GM21515 (cell line): ENCODE results near the gene GUCA1A.
"Not testable (repeated sequence)": the region's sequence is repeated elsewhere in the genome, so short reads cannot be mapped to it uniquely, and the experiment has no call there.

Experiments used
- ATAC-seq: cut with Tn5 transposase; IDR thresholded peaks from one replicate; pipeline ENCODE4 v1.9.1; 2021; ENCODE audit not compliant: unreplicated experiment

The GUCA1A gene

DNA sequence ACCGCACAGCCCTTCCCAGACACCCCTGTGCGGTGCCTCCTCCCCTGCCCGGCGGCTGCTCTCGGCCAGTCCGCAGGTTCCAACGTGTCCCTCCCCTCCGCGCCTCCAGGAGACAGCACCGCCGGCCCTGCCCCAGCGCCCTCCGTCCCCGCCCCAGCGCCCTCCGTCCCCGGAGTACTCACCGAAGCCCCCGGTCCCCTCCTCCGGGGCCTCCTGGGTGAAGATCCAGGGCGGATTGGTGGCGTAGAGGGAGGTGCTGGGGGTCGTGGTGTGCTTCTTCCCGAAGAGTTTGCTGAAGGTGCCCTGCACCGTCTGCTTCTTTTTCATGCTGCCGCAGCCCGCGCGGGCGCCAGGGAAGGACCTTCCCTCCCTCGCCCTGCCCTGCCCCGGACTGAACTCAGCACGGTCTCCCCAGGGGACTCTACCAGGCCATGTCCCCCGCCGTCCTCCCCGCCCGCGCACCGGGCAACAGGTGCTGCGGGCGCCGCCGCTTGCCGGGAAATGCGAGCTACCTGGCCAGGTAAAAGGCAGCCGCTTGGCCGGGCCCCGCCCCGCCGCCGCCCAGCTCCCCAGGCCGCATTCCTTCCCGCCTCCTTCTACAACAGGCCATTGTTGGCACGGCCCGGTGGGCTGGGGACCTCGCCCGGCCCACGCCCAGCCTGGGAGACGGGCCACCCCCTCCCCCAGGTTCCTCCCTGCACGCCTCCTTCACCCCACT is 30.9 kb upstream of the GUCA1A start, which contains the start of gene C6orf132:
Gene C6orf132, minus strand, starts transcription at position 503 of the 718 bp plus-strand sequence. Its CDS starts 176 bp downstream, at position 327.
- no peak for ATAC-seq

DNA sequence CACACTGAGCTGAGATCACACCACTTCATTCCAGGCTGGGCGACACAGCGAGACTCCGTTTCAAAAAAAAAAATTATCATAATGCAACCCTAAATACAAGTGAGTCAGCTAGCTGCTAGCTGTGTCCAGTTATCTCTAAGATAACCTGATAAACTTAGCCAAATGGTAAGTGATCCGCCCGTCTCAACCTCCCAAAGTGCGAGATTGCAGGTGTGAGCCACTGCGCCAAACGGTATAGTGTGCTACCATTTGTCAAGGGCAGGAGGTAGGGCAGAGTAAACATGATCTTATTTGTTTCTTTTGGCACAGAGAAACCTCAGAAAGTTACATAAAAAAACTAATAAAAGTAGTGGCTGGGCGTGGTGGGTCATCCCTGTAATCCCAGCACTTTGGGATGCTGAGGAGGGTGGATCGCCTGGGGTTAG is 26.0 kb upstream of the GUCA1A start:
- ATAC-seq = no peak

DNA sequence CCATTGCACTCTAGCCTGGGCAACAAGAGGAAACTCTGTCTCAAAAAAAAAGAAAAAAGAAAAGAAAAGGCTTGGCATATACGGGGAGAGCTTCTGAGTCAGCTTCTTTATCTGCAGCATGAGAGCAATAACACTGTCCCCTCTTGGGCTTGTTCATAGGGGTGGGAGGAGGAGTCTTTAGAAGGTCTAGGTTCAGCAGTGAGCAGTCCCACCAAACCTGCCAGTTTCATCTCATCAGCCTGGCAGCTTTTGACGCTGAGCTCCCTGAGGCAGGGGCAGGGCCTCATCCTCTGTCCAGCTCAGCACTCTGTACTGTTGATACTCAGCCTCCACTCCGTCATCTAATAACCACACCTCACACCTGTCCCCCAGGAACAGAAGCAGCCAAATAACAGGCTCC is 25.1 kb upstream of the GUCA1A start:
- ATAC-seq = no peak

DNA sequence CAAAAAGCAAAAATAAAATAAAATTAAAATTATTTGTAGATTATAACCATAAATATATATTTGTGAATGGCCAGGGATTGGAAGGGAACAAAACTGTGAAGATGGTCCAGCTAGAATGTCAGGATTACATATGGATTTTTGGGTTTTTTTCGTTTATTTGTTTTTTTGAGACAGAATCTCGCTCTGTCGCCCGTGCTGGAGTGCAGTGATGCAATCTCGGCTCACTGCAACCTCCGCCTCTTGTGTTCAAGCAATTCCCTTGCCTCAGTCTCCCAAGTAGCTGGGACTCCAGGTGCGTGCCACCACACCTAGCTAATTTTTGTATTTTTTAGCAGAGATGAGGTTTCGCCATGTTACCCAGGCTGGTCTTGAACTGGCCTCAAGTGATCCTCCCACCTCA is 22.9 kb upstream of the GUCA1A start:
- ATAC-seq = no peak

DNA sequence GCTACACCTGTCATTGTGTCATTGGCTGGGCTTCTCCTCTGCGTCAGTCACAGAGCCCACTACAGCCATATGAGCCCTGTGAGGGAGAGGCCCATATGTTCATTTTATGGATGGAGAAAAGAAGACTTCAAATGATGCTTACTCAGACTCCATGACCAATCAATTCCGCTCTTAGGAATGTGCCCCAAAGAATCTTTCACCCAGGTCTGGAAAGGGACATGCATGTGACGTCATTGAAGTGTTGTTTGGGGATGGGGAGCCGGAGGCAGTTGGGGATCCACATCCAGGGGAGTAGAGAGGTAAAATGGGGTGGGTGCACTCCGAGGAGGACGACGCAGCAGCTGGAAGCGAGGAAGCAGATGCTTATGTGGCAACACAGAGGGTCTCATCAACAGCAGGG is 21.1 kb upstream of the GUCA1A start:
- ATAC-seq = no peak

DNA sequence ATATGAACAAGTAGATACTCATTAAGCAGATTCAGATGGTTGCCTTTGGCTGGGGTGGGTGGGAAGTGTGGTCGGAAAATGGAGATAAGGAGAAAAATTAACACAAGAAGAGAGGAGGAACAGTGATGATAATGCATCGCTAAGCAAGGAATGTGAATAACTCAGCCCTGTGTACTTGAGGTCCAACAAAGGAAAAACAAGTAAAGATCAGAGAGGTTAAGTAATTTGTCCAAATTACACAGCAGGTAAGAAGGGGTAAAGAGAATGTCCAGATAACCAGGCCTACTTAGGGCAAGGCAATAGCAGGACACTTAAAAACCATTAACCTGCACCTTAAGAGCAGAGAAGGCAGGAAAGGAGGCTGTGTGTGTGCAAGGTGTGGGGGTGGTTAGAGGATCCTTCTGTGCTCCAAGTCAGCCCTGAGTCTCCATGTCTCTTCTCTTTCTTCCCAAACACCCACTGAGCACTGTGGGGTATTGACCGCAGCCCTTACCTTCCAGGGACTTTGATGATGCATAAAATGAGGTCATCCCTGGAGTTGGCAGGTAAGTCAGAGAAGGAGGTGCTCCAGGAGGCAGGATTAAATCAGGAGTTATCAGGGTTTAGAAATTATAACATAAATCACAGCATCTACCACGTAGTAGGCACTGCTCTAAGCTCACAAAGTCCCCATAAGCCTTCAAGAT is 20.5 kb upstream of the GUCA1A start:
- ATAC-seq = not testable (repeated sequence)

DNA sequence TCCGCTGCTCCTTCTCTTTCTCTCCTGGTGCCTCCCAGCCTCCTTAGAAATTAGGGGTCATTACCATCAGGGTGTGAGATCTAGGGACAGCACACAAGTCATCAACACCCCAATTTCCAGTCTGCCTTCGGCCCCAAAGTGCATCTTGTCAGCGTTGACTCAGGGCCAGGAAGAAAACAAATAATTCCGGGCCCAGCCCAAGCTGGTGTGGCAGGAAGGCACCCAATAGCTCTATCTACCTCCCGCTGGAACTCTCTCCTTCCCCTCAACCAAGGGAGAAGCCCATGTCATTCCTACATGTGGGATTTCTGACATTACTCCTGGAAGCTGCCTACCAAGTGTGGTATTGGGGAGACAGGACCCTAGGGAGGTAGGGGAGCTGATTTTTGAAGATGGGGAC is 19.2 kb upstream of the GUCA1A start:
- ATAC-seq = no peak

DNA sequence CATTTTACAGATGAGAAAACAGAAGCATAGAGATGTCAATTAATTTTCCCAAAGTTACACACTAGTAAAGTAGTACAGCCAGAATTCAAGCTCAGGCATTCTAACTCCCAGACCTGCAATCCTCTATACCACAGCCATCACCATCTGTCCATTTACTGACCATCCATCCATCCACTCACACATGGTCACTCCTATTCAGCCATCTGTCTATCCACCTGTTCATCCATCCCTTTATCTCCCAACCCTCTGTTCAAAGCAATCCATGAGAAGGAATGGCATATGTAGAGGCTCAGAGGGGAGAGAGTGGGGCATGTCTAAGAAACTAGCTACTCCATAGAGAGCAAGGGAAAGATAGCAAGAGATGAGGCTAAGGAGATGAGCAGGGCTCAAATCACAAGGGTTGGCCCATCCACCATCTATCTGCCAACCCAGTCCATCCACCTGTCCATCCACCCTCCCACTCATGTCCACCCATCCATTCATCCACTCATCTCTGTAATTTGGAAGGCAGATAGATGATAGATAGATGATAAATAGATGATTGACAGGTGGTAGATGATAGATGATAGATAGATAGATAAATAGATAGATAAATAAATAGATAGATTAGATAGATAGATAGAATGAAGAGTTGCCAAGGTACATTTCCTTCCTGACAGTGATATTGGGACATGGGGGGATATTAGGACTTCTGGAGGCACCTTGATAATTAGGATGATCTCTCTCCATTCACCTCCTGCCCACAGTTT is 18.5 kb upstream of the GUCA1A start:
- ATAC-seq = no peak

DNA sequence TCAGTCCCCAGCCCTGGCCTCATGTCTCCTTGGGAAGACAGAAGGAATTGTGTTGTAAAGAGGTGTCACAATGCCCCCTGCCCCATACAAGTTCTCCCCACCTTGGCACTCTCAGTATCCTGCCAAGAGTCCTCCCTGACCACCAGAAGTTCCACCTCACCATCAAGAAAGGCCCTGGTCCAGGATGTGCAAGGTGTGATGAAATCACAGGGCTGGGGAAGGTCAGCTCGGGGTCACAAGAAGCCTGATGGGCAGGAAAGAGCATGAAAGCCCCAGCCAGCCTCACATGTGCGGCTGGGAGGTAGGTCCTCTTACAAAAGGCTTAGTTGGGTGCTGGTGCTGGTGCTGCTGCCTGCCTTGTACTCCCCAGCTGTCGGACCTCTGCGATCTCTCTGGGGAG is 17.9 kb upstream of the GUCA1A start:
- ATAC-seq = no peak

DNA sequence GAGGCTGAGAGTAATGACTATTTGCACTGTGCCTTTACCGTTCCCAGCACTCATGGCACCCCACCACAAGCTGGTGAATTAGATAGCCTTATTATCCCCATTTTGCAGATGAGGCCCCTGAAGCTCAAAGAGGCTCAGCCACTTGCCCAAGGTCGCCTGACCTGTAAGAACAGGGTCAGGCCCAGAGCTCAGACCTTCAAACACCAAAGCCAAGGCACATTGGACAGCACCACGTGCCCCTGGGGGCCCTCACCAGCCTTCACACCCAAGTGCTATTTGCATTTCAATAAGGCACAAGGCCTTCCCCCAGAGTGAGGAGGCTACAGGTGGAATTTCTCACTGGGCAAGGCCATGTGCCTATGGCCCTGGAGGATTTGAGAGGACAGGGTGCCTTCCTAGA is 16.5 kb upstream of the GUCA1A start:
- no peak for ATAC-seq

DNA sequence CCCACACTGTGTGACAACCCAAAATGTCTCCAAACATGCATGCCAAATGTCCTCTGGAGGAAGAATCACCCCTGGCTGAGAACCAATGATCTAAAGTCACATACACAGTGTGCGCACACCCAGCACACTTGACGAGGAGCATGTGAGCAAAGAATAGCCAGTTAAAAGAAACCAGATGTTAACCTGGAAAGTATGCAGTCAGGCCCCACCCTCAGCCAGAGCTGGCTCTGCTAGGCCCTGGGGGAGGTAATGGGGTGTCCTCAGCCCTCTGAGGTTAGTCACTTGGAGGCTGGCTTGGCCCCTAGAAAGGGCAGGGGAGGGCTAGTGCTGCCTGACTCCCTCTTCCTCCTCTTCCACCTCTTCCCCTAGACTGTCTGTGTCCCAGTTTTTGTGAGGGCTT is 15.2 kb upstream of the GUCA1A start:
- ATAC-seq = no peak

DNA sequence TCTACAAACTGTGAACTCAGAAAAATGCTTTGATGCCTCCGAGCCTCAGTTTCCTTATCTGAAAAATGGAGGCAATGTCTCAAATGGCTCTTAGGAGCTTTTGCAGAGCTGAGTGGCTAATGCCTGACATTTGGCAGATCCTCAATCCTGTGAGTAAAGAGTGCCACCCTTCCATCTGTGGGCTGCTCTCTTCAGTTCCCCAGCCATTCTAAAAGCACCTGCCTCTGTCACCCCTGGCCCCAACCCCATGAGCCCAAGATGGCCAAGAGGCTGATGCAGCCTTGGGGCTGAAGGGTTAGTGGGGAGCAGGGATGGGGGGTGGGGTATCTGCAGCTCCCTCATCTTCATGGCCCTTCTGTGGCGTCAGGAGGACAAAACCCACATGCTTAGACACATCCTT is 14.5 kb upstream of the GUCA1A start:
- ATAC-seq = no peak

DNA sequence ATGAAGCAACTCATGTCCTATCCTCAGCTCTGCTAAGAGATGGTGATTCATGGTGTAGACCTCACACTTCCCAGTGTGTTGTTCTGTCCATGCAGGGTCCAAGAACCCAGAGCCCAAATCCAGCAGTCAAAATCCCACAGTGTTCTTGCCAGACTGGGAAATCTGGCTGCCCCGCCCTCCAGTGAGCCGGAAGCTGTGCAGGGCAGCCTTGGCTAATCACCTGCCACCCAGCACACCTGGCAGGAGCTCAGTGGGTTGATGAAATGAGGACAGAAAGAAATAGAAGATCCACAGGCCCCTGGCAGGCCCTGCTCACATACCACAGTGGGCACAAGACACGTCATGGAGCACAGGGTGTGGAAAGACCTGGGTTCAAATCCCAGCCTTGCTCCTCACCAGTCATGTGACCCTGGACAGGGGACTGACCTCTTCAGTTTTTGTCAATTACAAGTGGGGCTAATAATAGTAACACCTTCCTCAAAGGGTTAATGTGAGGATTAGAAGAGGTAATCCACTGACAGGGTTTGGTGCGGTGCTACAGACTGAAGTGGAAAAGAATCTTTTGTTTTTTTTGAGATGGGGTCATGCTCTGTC is 13.6 kb upstream of the GUCA1A start:
- no peak for ATAC-seq

DNA sequence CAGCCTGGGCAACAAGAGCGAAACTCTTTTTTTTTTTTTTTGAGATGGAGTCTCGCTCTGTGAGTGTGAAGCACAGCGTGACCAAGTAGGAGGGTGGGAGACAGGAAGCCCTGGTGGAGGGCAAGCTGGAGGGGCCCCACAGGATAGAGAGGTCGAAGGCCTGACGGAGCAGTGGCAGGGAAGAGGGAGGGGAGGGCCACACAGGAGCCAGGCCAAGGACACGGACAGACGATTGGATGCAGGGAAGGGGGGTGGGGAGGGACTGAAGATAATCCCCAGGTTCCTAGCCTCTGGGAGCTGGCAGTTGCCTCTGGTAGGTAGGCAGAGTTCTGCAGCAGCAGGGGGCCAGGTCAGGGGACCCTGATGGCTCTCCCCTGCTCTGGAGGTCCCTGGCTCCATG is 10.8 kb upstream of the GUCA1A start:
- ATAC-seq = no peak

DNA sequence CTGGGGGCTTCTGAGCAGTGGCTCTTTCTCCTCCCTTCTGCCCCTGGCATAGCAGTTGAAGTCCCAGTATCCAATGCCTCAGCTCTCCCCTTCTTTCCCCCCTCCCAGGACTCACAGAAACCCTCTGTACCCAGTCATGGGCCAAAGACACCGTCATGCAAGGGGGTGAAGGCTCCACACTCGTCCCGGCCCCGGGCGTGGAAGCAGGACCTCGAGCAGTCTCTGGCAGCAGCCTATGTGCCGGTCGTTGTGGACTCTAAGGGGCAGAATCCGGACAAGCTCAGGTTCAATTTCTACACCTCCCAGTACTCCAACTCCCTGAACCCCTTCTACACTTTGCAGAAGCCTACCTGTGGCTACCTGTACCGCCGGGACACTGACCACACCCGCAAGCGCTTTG is 10.4 kb upstream of the GUCA1A start:
- no peak for ATAC-seq

DNA sequence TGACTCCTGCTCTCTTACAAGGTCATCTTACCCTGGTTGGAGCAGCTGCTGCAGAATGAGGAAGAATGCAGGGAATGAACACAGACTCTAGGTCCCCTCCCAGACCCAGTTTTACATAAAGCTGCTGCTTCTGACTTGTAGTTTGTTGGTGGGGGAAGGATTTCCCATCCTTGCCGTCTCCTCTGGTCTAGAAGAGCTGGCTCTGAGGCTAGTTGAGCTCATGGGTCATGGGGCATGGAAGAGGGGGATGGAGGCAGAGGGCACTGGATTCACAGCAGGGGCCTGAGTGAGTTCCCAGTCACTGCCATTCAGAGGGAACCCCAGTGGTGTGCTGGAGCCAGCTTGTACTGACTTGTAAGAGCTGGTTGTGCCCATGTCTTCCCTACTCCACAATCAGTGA is 9.2 kb upstream of the GUCA1A start:
- ATAC-seq = no peak

DNA sequence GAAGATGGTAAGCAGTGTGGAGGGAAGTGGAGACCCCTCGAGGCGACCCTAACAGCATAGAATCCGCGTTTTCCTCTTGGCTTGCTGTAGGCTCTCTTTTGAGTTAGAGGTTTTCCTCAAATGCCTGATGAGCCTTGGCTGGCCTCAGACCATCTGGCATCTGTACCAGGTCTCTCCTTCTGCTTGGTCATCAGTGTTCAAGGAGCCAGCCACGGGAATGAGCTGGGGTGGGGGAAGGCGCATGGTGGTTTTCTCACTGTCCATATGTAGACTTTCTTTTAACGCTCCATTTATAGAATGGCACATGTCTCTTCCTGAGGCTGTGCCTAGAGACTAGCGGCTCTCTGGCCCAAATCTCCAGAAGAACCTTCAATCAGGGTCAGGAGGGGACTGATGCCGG is 8.1 kb upstream of the GUCA1A start:
- ATAC-seq = no peak

DNA sequence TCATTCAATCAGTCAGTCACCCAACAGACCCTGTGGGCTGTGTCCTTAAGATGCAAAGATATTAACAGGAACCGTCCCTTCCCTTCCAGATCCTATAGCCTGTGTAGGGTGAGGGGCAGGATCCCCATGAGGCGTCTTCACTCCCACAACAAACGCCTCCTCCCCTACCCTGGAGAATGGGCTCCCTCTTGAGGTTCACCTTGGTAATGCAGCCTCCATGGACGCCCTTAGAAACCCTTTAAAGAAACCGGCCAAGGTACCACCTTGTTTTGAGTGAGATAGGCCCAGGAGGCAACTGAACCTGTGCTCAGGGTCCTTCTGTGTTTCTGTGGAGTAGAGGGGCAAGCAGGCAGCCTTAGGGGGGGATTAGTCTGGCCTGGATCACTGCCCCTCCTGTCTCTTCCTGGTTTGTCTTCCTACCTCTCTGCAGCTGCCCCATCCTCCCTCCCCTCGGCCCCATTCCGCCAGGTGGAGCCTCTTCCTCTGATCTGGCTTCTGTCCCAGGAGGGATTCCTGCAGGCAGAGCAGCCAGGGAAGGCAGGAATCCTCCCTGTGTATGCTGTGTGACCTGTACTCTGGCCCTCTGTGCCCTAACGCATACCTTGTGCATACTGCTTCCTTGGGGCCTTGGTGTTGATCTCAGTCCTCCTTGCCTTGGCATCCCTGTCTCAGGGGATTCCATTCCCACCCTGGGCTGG is 6.6 kb upstream of the GUCA1A start:
- ATAC-seq = no peak

DNA sequence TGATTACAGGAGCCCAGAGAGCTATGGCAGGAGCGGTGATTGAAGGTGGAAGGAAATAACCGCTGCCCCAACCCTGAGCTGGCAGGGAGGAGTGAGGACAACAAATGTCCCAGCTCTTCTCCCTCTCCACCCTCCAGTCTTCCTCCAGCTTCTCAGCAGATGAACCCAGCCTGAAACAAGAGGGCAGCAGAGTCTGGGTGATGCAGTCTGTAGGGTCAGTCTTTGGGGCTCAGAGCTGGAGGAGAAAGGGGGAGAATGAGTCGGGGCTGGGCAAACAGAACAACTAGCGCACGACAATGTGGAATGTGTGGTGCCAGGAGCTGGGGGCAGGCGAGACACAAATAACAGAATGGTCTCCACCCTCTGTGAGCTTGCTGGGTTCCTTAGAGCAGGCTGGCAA is 4.5 kb upstream of the GUCA1A start:
- ATAC-seq = no peak

DNA sequence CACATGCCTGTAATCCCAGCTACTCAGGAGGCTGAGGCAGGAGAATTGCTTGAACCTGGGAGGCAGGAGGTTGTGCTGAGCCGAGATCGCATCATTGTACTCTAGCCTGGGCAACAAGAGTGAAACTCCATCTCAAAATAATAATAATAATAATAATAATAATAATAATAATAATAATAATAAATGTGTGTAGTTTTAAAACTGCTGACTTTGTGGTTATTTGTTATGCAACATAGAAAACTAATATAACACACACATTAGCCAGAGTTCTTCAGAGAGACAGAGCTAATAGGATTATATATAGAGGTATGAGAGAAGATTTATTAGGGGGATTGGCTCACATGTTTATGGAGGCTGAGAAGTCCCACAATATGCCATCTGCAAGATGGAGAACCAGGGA is 3.4 kb upstream of the GUCA1A start:
- ATAC-seq = not testable (repeated sequence)
